HepG2 (cell line): ENCODE data around the gene CCDC88C. TPM values are rescaled to one million over a fixed set of nuclear protein-coding genes. Genes with fewer than 3 reads are reported as not detected.

Source experiments
- ATF2 ChIP-seq: sonication (generic); formaldehyde crosslinking; IDR thresholded peaks from 2 replicates; pipeline ENCODE4 v1.4.0; 2020; ENCODE audit warnings: missing genetic modification reagents
- CEBPB ChIP-seq: IDR thresholded peaks from 2 replicates; pipeline ENCODE4 v1.6.1; 2011; ENCODE audit warnings: low read depth, low read length, improper control_type of control experiment, borderline replicate concordance
- EED ChIP-seq: sonication (generic); formaldehyde crosslinking; IDR thresholded peaks from 2 replicates; pipeline ENCODE4 v1.5.0; 2020; ENCODE audit warnings: mild to moderate bottlenecking, missing genetic modification reagents
- FOXP4 ChIP-seq: sonication (generic); formaldehyde crosslinking; IDR thresholded peaks from 2 replicates; pipeline ENCODE4 v1.4.0; 2020; ENCODE audit warnings: missing genetic modification reagents
- IRF9 ChIP-seq: sonication (generic); formaldehyde crosslinking; IDR thresholded peaks from 2 replicates; pipeline ENCODE4 v1.8.0; 2022; ENCODE audit warnings: missing genetic modification reagents, mild to moderate bottlenecking, borderline replicate concordance
- NR2F6 ChIP-seq, 2 experiments: IDR thresholded peaks; 2 replicates each; pipeline ENCODE4 v1.6.1; 2016; ENCODE audit warnings: antibody characterized with exemption in 1 of 2, mild to moderate bottlenecking in 1 of 2
- PBX3 ChIP-seq: sonication (generic); formaldehyde crosslinking; IDR thresholded peaks from 2 replicates; pipeline ENCODE4 v1.8.1; 2023; ENCODE audit warnings: missing genetic modification reagents, inconsistent platforms, borderline replicate concordance
- PPARG ChIP-seq: conservative IDR thresholded peaks from 2 replicates; pipeline ENCODE4 v1.6.1; 2016; ENCODE audit warnings: missing biosample characterization, missing genetic modification reagents
- SALL1 ChIP-seq: sonication (generic); formaldehyde crosslinking; IDR thresholded peaks from 2 replicates; pipeline ENCODE4 v1.8.0; 2022; ENCODE audit warnings: mild to moderate bottlenecking, missing genetic modification reagents
- SKI ChIP-seq: fragments of 450-650 bp; IDR thresholded peaks from one replicate; pipeline ENCODE4 v1.6.1; 2018; ENCODE audit warnings: mild to moderate bottlenecking; ENCODE audit not compliant: partially characterized antibody
- TBL1XR1 ChIP-seq: fragments of 150-350 bp; IDR thresholded peaks from 2 replicates; pipeline ENCODE4 v1.6.1; 2014; ENCODE audit warnings: borderline replicate concordance, low read length; ENCODE audit not compliant: partially characterized antibody
- TBX2 ChIP-seq: sonication (generic); formaldehyde crosslinking; IDR thresholded peaks from 2 replicates; pipeline ENCODE4 v1.5.0; 2020; ENCODE audit warnings: missing genetic modification reagents, mild to moderate bottlenecking, borderline replicate concordance
- TRIM24 ChIP-seq: sonication (generic); formaldehyde crosslinking; IDR thresholded peaks from 2 replicates; pipeline ENCODE4 v1.8.0; 2022; ENCODE audit warnings: mild to moderate bottlenecking, missing genetic modification reagents
- XRCC5 ChIP-seq: fragments of 200-400 bp; formaldehyde crosslinking; optimal IDR thresholded peaks from 2 replicates; pipeline ENCODE3; 2017; ENCODE audit warnings: mild to moderate bottlenecking, low read length
- ZBTB25 ChIP-seq: IDR thresholded peaks from 2 replicates; pipeline ENCODE4 v1.6.1; 2018; ENCODE audit warnings: missing genetic modification reagents
- ZNF20 ChIP-seq: sonication (generic); formaldehyde crosslinking; IDR thresholded peaks from 2 replicates; pipeline ENCODE4 v1.4.0; 2020; ENCODE audit warnings: mild to moderate bottlenecking, moderate library complexity, missing genetic modification reagents
- ZNF362 ChIP-seq: sonication (generic); formaldehyde crosslinking; IDR thresholded peaks from 2 replicates; pipeline ENCODE4 v1.4.0; 2020; ENCODE audit warnings: missing genetic modification reagents, mild to moderate bottlenecking, borderline replicate concordance
- ZNF431 ChIP-seq: sonication (generic); formaldehyde crosslinking; IDR thresholded peaks from 2 replicates; pipeline ENCODE4 v1.9.0; 2022; ENCODE audit warnings: missing genetic modification reagents, low read depth, mild to moderate bottlenecking, borderline replicate concordance
- ZNF788 ChIP-seq: sonication (generic); formaldehyde crosslinking; IDR thresholded peaks from 2 replicates; pipeline ENCODE4 v1.5.0; 2020; ENCODE audit warnings: mild to moderate bottlenecking, missing genetic modification reagents, borderline replicate concordance
- ZNF816 ChIP-seq: sonication (generic); formaldehyde crosslinking; IDR thresholded peaks from 2 replicates; pipeline ENCODE4 v1.8.0; 2022; ENCODE audit warnings: missing genetic modification reagents, mild to moderate bottlenecking, borderline replicate concordance
- polyA plus RNA-seq, 8 experiments: library from polyadenylated mRNA; depleted of rRNA in 3 of 8; stranded (reverse) in 7 of 8; unstranded in 1 of 8; fragments of >200 nt; fragmentation: Illumina TruSeq in 4 of 8; extraction: Trizol in 4 of 8; gene quantifications; 2 replicates each; pipeline versions ENCODE4 v1.2.1 to v1.2.3, GENCODE V29; 2011 to 2016; ENCODE audit warnings: low read depth in 4 of 8, missing spikeins in 1 of 8, mixed read lengths in 1 of 8; ENCODE audit not compliant: insufficient read depth in 1 of 8
- total RNA-seq, 5 experiments: library from RNA; depleted of rRNA; stranded (reverse); fragments of >200 nt; fragmentation: Illumina TruSeq; extraction: Trizol; gene quantifications; 2 replicates each; pipeline ENCODE4 v1.2.3, GENCODE V29; 2016; ENCODE audit warnings: low read depth in 1 of 5

CCDC88C gene
- total and polyA plus RNA-seq, 2 of the 13 experiments (the other 11 are each of a cell fraction or from before 2014, with no cell fraction given) = 3.6 to 11.7 TPM

GRCh38 chr14:91378930-91379578 is 38.6 kb downstream of the CCDC88C start (continued):
- TF ChIP-seq ZNF362 (CRISPR knock-in tag) (no peak), PBX3 (CRISPR knock-in tag) (no peak), ZBTB25 (no peak), TBL1XR1 (peak; percentile 98), SALL1 (CRISPR knock-in tag) (peak; percentile 37; the same call in 1 of the 2 replicates), SKI (peak; percentile 99), ZNF20 (CRISPR knock-in tag) (no peak), FOXP4 (CRISPR knock-in tag) (no peak), ZNF788 (CRISPR knock-in tag) (peak; percentile 43; the same call in 1 of the 2 replicates), ZNF816 (CRISPR knock-in tag) (no peak), ATF2 (no peak), PPARG (no peak), EED (CRISPR knock-in tag) (no peak), ZNF431 (CRISPR knock-in tag) (no peak), NR2F6 (IDR thresholded peaks at IDR 0.05) (peak; percentile 18; the same call in 1 of the 2 replicates), NR2F6 (CRISPR knock-in tag; IDR thresholded peaks at IDR 0.05) (peak; percentile 45), IRF9 (no peak), XRCC5 (no peak), TRIM24 (CRISPR knock-in tag) (no peak), CEBPB (0 out of 2 replicates have a peak, but pooled peaks have one; percentile 27), TBX2 (CRISPR knock-in tag) (0 out of 2 replicates have a peak, but pooled peaks have one; percentile 37)
